ENCODE data around the gene RCN1. TPM values are rescaled to one million over a fixed set of nuclear protein-coding genes. Genes with fewer than 3 reads are reported as not detected.

The RCN1 gene
- total RNA-seq, 2 donors from 2014 or later: 47.9 to 48.3 TPM

DNA sequence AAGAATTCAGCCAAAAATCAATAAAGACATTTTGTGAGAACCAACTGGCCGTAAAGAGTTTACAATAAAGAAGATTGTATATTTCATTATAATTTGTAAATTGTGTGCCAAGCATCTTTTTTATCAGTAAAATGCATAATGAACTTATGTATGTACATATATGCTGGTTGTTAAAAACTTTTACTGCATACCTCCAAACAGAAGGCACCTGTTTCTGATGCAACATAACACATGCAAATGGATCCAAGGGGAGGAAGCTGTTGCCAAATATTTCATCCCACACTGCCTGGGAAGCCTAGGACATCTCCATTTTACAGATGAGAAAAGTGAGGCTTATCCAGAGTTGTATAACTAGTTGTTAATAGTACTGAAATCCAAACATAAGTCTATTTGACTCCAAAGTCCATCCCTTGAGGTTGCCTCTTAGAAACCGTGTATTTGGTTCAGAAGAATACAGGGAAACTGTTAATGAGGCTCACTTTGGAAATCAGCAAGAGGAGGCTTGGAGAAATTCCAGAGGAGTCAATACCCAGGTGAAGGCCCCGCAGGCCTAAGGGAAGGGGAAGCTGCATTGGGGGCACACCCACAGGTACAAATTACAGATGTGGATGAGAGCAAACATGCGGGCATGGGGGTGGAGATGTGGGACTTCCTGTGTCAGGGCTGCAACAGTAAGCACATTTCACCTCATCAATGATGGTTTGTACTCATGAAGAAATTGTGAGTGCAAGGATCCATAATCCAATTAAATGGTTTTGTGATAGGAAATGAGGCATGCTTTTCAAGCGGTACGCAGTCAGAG is 51.1 kb downstream of the RCN1 start:
- intact Hi-C loops (cut with DNase I): no loop called here

DNA sequence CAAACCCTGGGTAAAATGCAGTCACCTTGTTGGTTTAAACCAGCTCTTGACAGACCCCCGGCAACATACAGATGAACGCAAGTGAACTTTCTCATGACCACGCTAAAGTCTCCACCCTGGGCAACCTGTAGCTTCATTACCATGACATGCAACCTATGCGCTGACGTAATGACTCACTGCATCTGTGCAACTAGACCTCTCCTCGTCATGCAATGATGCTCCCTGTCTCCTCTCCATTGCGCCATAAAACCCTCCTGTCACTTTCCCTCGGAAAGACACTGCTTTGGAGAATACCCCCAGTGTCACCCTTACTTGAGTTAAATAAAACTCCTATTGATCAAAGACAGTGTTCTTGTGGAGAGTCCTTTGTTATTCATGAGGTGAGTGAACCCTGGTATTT is 52.5 kb downstream of the RCN1 start:
- DNase-seq (no peak), ATAC-seq (no peak)
- intact Hi-C loops (cut with DNase I): no loop called here

More for the DNA sequence above, 51.1 kb downstream of the RCN1 start:
- no peak for DNase-seq
- no peak for ATAC-seq

DNA sequence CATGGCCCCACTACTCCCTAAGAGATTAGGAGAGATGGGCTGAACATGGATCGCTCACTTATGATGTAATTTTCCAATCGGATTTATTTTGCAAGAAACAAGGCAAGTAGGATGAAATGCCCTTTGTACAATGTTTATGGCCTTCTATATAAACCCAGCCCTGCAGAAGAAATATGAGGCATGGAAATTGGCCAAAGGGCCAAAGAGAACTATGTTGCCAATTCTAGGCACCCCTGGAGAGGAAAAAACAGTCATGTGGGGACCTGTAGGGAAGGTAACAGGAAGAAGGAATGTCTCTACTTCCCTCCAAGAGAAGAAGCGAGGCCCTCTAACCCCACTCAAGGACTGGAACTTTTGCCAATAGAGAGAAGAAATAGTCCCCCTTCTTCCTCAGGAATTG is 54.4 kb downstream of the RCN1 start:
- ATAC-seq (no peak), DNase-seq (no peak)
- intact Hi-C loops (cut with DNase I): no loop called here

DNA sequence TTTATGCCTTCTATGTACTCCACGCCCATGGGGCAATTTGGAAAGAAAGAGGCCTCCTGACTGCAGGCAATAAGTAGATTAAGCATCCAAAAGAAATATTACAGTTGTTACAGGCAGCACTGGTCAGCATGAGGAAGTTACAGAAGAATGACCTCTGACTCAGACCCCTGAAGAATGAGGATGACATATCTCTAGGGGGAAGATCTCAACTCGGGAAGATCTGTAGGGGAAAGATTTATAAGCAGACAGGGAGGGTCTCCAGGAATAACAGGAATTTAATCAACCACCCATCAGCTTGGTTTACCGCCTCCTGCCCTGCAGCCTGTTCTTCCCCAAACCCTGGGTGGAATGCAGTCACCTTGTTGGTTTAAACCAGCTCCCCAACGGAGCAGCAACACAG is 58.0 kb downstream of the RCN1 start:
- DNase-seq: no peak

DNA sequence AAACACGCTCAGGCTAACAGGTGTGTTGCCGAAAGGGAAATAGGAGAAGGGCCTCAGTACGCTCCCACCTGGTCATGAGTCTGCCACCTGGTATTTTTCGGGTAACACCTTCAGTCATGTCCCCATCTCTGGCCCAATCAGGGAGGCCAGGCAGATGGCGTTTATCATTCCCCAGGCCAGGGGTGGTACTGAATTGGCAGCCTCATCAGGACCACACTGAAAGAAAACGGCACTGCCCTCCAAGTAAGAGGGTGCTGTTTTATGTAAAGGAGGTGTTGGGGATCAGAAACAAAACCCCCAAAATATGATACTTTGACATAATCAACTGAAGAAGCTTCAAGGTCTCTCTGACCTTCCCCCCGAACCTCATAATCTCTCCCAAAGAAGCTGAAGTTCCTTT is 58.9 kb downstream of the RCN1 start:
- intact Hi-C loops (cut with DNase I): no loop called here
- DNase-seq (no peak), ATAC-seq (no peak)

More for the DNA sequence above, 58.0 kb downstream of the RCN1 start:
- intact Hi-C loops (cut with DNase I): no loop called here
- ATAC-seq: no peak

DNA sequence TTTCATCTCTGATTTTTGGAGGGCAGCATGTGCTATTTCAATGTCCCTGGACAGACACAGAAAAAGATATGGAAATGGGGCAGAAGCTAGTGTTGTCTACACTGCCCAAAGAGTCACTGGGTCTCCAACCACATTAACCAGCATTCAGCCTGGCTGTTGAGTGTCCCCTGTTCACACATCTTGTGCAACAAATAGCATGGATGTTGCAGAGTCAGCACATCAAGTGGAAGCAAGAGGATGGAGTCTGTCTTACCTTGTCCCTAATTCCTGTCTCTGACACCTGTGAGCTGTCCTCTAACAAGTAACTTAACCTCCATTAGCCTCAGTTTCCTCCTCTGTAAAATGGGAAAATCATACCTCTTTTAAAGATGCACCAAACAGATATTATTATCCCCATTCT is 60.2 kb downstream of the RCN1 start:
- DNase-seq: no peak
- intact Hi-C loops (cut with DNase I): no loop called here
- no peak for ATAC-seq

DNA sequence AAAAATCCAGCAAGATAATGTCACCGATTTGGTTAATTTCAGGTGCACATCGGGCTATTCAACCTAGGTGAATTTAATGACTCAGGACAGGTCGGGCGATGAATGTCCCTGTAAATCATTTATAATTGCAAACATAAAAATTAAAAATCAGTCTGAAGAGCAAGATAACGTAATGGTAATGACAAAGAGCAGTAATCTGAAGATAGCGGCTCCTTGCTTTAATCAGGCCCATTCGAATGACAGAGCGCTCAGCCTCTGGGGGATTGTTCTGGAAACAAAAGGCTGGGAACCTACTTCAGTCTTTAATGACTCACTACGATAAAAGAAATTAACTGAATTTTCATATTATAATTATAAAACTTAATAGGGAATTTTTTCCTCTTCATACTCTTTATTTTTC is 61.3 kb downstream of the RCN1 start:
- DNase-seq (no peak), ATAC-seq (no peak)
- intact Hi-C loops (cut with DNase I): no loop called here

DNA sequence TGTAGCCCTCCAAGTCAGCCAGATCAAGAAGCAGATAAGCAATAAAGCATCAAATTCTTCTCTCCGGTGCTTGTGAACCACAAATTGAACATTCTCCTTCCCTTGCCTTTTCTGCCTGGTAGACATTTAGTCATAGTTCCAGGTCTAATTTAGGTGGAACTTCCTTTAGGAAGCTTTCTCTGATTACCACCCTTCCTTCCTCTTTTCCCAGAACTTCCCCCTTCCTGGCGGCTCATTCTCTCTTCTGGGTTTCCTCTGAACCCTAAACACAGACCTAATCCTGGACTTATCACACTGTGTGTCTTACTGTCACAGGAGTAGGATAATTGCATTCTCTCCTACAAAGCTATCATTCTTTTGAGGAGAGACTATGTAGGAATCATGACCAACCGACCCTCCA is 61.9 kb downstream of the RCN1 start:
- intact Hi-C loops (cut with DNase I): no loop called here
- ATAC-seq: no peak
- no peak for DNase-seq

DNA sequence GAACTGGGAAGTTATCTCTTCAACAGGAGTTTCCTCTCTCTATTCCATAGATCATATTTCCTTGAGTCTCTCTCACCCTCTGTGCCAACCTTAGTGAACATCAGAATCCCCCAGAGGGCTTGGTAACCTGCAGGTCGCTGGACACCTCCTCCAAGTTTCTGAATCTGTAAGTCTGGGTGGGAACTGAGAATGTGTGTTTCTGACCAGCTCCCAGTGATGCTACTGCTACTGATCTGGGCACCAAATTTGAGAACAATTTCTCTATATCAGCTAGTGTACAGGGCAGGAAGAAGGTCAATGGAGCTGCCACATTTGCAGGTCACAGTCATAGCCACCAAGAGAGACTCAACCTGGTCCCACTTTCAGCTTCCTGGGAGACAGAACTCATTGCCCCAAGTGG is 62.9 kb downstream of the RCN1 start:
- no peak for DNase-seq
- ATAC-seq: no peak
- intact Hi-C loops (cut with DNase I): no loop called here

DNA sequence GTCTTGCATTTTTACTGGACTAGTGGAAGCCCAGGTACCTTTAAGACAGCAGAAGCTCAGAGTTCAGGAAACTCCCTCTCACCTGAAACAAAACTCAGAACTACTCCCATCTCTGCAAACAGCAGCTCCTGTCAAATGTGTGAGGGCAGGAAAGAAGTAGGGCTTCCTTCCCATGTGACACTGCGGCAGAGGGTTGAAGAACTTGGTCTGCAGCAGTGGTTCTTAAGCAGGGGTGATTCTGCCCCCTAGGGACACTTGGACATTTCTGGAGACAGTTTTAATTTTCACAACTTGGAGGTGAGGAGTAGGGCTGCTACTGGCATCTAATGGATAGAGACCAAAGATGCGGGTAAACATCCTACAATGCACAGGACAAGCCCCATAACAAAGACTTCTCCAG is 63.4 kb downstream of the RCN1 start:
- DNase-seq (no peak), ATAC-seq (no peak)
- intact Hi-C loops (cut with DNase I): no loop called here

Measured in left cardiac atrium (tissue), 4 donors.